OCI-LY7 (cell line): ENCODE data around the gene TM9SF2. TPM values are rescaled to one million over a fixed set of nuclear protein-coding genes. Genes with fewer than 3 reads are reported as not detected.

Experiments
- small RNA-seq: library from RNA; depleted of rRNA; stranded (forward); fragments of <200 nt; gene quantifications from one replicate; pipeline ENCODE3, GENCODE V24; 2014
- total RNA-seq, 2 experiments: library from RNA; depleted of rRNA in 1 of 2; stranded (reverse); fragments of >200 nt in 1 of 2; shearing (Covaris generic) in 1 of 2; gene quantifications; 2 replicates each; pipeline ENCODE4 v1.2.3, GENCODE V29; 2014 to 2022

The TM9SF2 gene
- total RNA-seq, 2 experiments from 2014 or later = 17.8 to 27.3 TPM

Small RNA genes within 50 kb of the gene (small RNA-seq; reads per million reads assigned to genes)
- gene AL139035.1 = not detected

Other genes starting within 250 kb of the TM9SF2 start
- gene GPR18, start 243.1 kb upstream of the TM9SF2 start, total RNA-seq (2014; rRNA removed; shearing (Covaris generic)) = 6.6 and 13.7 TPM in 2 replicates
- gene GPR18, start 243.1 kb upstream of the TM9SF2 start, total RNA-seq (2022) = 10.9 and 15.1 TPM in 2 replicates
- not detected in 2 replicates for gene GPR183, start 194.1 kb upstream of the TM9SF2 start, total RNA-seq (2014; rRNA removed; shearing (Covaris generic))
- gene GPR183, start 194.1 kb upstream of the TM9SF2 start, total RNA-seq (2022) = not detected in 2 replicates
- gene CLYBL, start 105.2 kb downstream of the TM9SF2 start, total RNA-seq (2014; rRNA removed; shearing (Covaris generic)) = 2.8 and 4.1 TPM in 2 replicates
- 6.5 and 7.2 TPM in 2 replicates for gene CLYBL, start 105.2 kb downstream of the TM9SF2 start, total RNA-seq (2022)